HG02588 (cell line): ENCODE data around the gene LZTS3.
"Not testable (repeated sequence)": the region's sequence is repeated elsewhere in the genome, so short reads cannot be mapped to it uniquely, and the experiment has no call there.

Source experiments
- ATAC-seq: cut with Tn5 transposase; IDR thresholded peaks from one replicate; pipeline ENCODE4 v1.9.1; 2021; ENCODE audit warnings: mild to moderate bottlenecking, moderate library complexity; ENCODE audit not compliant: unreplicated experiment

Gene LZTS3

GRCh38 chr20:3193806-3194616, 20.7 kb upstream of the LZTS3 start:
- no peak for ATAC-seq

- no peak for ATAC-seq
Observed at GRCh38 chr20:3192226-3193015, 19.1 kb upstream of the LZTS3 start.

DNA sequence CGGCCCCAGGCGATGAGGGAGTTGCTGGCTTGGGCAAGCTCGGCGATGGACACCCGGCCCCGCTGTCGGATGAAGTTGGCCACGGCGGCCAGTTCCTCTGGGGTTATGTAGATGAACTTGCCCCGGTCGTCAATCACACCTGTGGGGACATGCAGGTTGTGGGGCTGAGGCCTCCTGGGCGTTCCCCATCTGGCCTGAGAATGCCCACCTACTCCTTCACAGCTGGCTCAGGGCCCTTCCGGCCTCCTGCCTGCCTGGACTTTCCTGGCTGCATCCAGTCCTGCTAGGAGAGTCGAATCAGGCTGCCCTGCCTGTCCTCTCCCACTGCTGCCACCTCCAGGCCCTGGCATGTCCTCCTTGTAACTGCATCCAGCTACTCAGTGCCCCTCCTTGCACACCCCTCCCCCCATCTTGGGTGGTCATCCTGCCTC, 17.3 kb upstream of the LZTS3 start:
- ATAC-seq = no peak

DNA sequence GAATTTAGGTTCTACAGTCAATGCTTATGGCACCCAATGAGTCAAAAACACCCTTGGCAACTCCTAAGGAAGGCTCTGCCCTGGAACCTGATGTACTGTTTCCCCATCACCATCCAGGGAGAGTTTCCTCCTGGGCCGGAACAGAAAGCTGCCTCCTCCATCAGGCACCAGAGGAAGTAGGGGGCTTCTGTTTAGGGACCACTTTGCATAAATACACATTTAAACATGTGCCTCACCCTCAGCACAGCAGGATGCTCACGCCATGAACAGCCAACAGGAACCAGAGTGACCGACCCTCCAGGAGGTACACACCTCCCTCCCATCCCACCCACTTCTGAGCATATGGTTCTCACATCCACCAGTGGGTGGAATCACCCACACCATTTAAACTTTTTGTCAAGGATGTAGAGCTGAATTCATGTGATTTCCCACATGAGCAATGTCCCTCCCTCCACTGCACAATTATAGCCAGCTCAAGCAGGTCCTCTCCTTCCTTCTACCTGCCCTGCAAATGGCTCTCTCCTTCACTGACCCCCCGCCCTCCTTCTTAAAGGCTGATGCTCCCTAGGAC, 16.3 kb upstream of the LZTS3 start:
- ATAC-seq = no peak

DNA sequence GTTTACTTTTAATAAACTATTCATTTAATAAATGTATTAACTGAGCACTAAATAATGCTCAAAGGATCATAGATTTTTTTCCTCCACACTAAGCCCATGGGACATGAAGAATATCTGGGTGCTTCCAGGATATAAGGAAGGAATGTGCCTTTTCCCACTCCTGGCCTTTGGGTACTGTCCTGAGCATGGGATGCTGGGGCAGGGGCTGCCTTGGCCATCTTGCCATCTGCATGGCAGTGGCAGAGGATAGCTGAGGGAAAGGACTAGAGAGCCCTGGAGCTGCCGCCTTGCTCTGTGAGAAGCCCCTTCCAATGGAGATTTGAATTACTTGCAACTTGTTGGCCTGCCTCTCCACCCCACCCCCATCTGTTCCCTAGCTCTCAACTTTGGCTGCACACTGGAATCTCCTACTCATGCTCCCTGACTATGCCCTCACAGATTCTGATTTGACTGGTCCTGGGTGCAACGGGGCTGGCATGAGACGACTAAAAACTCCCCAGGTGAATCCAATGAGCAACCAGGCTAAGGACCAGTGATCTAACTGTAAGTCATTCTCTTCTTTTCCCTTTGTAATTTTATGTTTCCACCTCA, 15.6 kb upstream of the LZTS3 start:
- ATAC-seq = no peak

DNA sequence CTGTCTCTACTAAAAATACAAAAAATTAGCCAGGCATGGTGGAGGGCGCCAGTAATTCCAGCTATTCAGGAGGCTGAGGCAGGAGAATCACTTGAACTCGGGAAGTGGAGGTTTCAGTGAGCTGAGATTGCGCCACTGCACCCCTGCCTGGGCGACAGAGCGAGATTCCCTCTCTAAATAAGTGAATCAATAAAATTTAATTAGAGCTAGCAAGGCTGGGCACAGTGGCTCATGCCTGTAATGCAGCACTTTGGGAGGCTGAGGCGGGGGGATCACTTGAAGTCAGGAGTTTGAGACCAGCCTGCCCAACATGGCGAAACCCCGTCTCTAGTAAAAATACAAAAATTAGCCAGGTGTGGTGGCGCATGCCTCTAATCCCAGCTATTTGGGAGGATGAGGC, 14.5 kb upstream of the LZTS3 start:
- not testable (repeated sequence) for ATAC-seq

DNA sequence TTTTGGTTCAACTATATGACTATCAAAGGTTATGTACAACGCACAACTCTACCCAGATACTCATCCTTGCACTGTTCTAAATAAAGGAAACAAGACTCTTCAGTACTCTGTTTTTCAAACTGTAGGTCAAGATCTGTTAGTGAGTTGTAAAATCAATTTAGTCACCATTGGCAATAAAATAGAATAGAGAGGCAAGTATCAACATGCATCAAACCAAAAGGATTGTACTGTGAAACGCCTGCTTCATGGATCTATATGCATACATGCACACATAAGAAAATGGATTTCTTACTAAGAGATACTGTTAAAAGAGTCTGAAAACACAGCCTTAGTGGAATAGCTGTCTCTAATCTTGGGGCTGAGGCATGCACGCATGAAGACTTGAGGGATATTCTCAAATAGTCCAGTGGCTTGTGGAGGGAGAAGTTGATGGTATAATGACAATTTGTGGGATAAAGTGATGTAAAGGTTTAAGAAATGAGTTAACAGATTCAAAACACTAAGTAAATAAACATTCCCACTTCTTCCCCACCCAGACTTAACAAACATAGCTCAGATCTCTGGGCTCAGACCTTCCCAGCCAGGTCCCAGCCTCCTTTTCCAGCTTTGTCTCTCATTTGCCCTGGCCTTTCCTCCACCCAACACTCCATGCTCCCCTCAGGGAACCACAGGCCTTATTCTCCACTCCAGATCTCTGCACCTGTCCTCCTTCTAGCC, 10.7 kb upstream of the LZTS3 start:
- ATAC-seq = no peak

DNA sequence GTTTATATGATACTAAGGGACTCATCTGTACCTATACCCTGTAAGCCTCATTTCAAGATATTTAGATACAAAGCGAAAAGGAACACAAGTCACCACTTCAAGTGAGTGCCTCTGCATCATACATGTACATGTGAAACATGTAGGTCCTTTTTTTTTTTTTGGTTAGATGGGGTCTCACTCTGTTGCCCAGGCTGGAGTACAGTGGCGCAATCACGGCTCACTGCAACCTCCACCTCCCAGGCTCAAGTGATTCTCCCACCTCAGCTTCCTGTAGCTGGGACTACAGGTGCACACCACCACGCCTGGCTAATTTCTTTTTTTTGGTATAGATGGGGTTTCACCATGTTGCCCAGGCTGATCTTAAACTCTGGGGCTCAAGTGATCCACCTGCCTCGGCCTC, 9.1 kb upstream of the LZTS3 start:
- not testable (repeated sequence) for ATAC-seq

- no peak for ATAC-seq
Observed at GRCh38 chr20:3181270-3181669, 7.9 kb upstream of the LZTS3 start.

DNA sequence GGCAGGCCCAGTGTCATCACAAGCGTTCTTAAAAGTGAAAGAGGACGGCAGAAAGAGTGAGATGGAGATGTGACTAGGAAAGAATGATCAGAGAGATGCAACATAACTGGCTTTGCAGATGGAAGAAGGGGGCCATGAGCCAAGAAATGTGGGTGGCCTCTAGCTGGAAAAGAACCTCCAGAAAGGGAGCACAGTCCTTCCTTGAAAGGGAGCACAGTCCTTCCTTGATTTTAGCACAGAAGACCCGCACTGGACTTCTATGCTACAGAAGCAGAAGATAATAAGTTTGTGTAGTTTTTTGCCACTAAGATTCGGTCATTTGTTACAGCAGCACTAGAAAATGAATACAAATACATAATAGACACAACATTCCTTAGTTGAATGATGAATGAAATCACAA, 7.0 kb upstream of the LZTS3 start:
- no peak for ATAC-seq

DNA sequence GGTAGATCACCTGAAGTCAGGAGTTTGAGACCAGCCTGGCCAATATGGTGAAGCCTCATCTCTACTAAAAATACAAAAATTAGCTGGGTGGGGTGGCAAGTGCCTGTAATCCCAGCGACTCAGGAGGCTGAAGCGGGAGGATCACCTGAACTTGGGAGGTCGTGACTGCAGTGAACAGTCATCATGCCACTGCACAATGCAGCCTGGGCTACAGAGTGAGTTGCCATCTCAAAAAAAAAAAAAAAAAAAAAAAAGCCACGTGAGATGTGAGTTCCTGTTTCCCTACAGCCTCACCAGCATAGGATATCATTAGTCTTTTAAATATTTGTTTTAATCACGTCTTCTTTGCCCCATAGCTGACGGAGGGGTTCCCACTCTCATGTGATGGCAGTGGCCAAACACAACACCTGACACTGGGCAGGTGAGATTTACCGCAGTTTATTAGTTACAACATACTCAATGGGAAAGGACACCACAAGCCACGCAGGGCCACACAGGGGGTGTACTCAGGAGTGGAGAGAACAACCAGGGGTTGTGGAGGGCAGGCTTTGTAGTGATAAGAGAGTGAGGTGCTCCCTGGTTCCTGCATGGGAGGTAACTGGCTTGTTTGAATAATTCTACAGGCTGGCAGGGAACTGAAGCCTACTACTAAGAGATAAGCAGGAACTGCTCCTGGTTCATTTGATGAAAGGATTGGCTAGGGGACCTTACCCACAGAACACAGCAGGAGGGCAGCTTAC, 4.6 kb upstream of the LZTS3 start:
- ATAC-seq = no peak

DNA sequence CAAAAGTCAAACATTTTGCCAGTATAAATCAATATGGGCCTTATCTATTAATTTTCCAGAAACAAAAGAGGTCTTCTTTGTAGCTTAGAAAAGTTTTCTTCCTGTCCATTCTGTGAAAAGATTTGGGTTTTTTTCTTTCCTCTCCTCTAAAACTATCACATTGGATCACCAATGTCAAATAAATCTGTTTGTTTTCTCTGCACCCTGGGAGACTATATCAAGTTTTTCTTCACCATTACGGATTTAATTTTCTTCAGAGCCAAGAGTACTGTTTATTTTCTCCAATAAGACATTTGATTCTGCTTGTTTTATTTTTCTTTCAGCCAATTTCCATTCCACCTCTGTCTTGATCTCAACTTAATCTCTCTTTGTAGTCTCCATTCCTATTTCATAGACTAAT, 1.9 kb upstream of the LZTS3 start:
- ATAC-seq = no peak

DNA sequence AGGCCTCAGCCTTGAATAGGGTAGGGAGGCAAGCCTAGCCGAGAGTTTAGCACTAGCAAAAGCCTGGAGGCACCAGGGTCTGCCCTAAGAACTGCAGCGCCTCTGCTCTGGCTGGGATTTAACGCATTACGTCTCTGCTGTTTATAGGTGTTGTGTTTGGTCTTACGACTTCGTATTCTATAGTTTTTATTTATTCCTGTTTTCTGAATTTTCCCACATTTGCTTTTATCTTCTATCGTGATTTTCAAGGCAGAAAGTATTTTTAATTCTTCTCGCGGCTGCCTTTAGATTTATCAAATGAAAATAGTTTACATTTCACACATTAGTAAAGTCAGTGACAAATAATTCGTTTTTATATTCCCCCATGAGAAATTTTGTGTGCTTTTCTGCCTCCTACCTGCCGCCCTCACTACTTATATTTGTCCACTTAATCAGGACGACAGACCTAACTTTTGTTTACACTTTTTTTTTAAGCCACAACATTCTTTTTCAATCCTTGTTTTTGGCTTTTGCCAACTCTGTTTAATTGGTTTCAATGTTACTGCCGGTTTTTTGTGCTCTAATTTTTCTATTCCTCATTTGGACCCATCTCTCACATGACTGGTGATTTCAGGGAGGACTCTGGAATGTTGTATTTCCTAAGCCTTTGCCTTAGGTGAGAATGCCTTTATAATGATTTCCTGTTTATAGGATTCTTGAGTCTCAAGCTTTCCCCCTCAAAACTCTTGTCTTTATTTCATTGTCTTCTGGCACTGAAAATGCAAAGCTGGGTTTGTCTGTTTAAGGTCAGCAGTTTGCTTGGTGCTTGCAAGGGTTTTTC, 1.3 kb upstream of the LZTS3 start:
- ATAC-seq = no peak

- peak; percentile 89 for ATAC-seq
Observed at GRCh38 chr20:3173610-3174441, 477 bp upstream of the LZTS3 start.

GRCh38 chr20:3172126-3172932, 1.0 kb downstream of the LZTS3 start:
- ATAC-seq = no peak

DNA sequence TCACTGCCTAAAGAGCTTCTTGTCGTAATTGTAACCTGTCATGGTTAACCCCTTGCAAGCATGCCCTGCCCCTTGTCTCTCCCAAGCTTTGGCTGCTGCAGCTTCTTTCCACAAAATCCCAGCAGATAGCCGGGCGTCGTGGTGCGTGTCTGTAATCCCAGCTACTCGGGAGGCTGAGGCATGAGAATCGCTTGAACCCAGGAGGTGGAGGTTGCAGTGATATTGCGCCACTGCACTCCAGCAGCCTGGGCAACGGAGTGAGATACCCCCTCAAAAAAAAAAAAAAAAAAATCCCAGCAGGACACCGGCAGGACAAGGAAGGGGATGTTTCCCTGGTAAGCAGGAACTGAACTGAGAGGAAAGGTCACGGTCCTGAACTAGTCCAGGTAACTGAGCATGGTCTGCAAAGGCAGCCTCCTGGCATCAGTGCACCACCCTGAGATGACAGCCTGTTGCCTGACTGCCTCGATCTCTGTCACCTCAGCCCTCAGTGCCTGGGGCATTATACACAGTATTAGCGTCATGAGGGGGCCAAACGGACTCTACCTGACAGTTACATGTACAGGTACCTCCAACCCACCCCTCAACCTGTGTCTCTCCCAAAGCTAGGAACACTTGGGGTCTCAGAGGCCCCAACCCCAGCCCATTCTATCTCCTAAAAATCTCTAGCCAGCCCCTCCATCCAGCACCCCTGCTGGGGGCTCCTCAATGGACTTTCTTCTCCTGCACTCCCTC, 1.8 kb downstream of the LZTS3 start:
- ATAC-seq = no peak
